WTC11 (cell line): ENCODE measurements around the gene RANBP9. TPM values are rescaled to one million over a fixed set of nuclear protein-coding genes. Genes with fewer than 3 reads are reported as not detected.

ENCODE experiments used
- ATF1 ChIP-seq: sonication (generic); formaldehyde crosslinking; IDR thresholded peaks from 2 replicates; pipeline ENCODE4 v1.8.1; 2023; ENCODE audit warnings: mild to moderate bottlenecking, moderate library complexity, missing genetic modification reagents
- ESRRA ChIP-seq: sonication (generic); formaldehyde crosslinking; IDR thresholded peaks from 2 replicates; pipeline ENCODE4 v1.8.1; 2022; ENCODE audit warnings: mild to moderate bottlenecking, missing genetic modification reagents, borderline replicate concordance
- KAT7 ChIP-seq: sonication (generic); formaldehyde crosslinking; IDR thresholded peaks from 2 replicates; pipeline ENCODE4 v1.8.1; 2023; ENCODE audit warnings: missing genetic modification reagents, mild to moderate bottlenecking, borderline replicate concordance
- NR2C2 ChIP-seq: sonication (generic); formaldehyde crosslinking; IDR thresholded peaks from 2 replicates; pipeline ENCODE4 v1.8.0; 2022; ENCODE audit warnings: mild to moderate bottlenecking, missing genetic modification reagents
- PRRX2 ChIP-seq: fragments of 250-450 bp; sonication (Bioruptor Pico); IDR thresholded peaks from 2 replicates; pipeline ENCODE4 v1.8.0; 2021; ENCODE audit warnings: mild to moderate bottlenecking
- RELA ChIP-seq: sonication (generic); formaldehyde crosslinking; IDR thresholded peaks from 2 replicates; pipeline ENCODE4 v1.8.1; 2022; ENCODE audit warnings: missing genetic modification reagents, mild to moderate bottlenecking, borderline replicate concordance
- SMAD3 ChIP-seq: sonication (generic); formaldehyde crosslinking; IDR thresholded peaks from 2 replicates; pipeline ENCODE4 v1.8.0; 2022; ENCODE audit warnings: missing genetic modification reagents, mild to moderate bottlenecking, borderline replicate concordance
- SOX15 ChIP-seq: fragments of 250-450 bp; sonication (Bioruptor Pico); IDR thresholded peaks from 2 replicates; pipeline ENCODE4 v1.9.0; 2021; ENCODE audit warnings: mild to moderate bottlenecking
- TCF7 ChIP-seq: sonication (generic); formaldehyde crosslinking; IDR thresholded peaks from 2 replicates; pipeline ENCODE4 v1.8.0; 2022; ENCODE audit warnings: mild to moderate bottlenecking, low read depth, missing genetic modification reagents, moderate library complexity
- TEAD1 ChIP-seq: sonication (generic); formaldehyde crosslinking; IDR thresholded peaks from 2 replicates; pipeline ENCODE4 v1.8.0; 2022; ENCODE audit warnings: mild to moderate bottlenecking, missing genetic modification reagents
- ZNF232 ChIP-seq: sonication (generic); formaldehyde crosslinking; IDR thresholded peaks from 2 replicates; pipeline ENCODE4 v1.8.0; 2022; ENCODE audit warnings: mild to moderate bottlenecking, missing genetic modification reagents
- ZNF317 ChIP-seq: sonication (generic); formaldehyde crosslinking; IDR thresholded peaks from 2 replicates; pipeline ENCODE4 v1.8.1; 2023; ENCODE audit warnings: low read depth, mild to moderate bottlenecking, moderate library complexity, missing genetic modification reagents, borderline replicate concordance
- ZNF416 ChIP-seq: fragments of 250-450 bp; sonication (Bioruptor Pico); IDR thresholded peaks from 2 replicates; pipeline ENCODE4 v1.9.0; 2021; ENCODE audit warnings: mild to moderate bottlenecking, inconsistent platforms
- total RNA-seq: library from RNA; stranded (reverse); gene quantifications from 3 replicates; pipeline ENCODE4 v1.2.3, GENCODE V29; 2021
- TF ChIP-seq, protein P1 (sequence below): sonication (generic); formaldehyde crosslinking; IDR thresholded peaks from 2 replicates; pipeline ENCODE4 v1.8.0; 2022; ENCODE audit warnings: mild to moderate bottlenecking, missing genetic modification reagents
- TF ChIP-seq, protein P2 (sequence below): fragments of 200-600 bp; IDR thresholded peaks from 2 replicates; pipeline ENCODE4 v1.8.0; 2022; ENCODE audit warnings: antibody characterized with exemption
- TF ChIP-seq, protein P3 (sequence below): sonication (generic); formaldehyde crosslinking; IDR thresholded peaks from 2 replicates; pipeline ENCODE4 v1.8.1; 2023; ENCODE audit warnings: mild to moderate bottlenecking, missing genetic modification reagents
- TF ChIP-seq, protein P4 (sequence below): sonication (generic); formaldehyde crosslinking; IDR thresholded peaks from 2 replicates; pipeline ENCODE4 v1.8.0; 2023; ENCODE audit warnings: mild to moderate bottlenecking, missing genetic modification reagents
- TF ChIP-seq, protein P5 (sequence below): sonication (generic); formaldehyde crosslinking; IDR thresholded peaks from 2 replicates; pipeline ENCODE4 v1.8.1; 2022; ENCODE audit warnings: missing genetic modification reagents, borderline replicate concordance
- TF ChIP-seq, protein P6 (sequence below): sonication (generic); formaldehyde crosslinking; IDR thresholded peaks from 2 replicates; pipeline ENCODE4 v1.8.1; 2022; ENCODE audit warnings: low read depth, missing genetic modification reagents, borderline replicate concordance
- TF ChIP-seq, protein P7 (sequence below): fragments of 250-450 bp; sonication (Bioruptor Pico); IDR thresholded peaks from 2 replicates; pipeline ENCODE4 v1.9.0; 2021; ENCODE audit warnings: moderate library complexity, mild to moderate bottlenecking, inconsistent platforms, borderline replicate concordance
- TF ChIP-seq, protein P8 (sequence below): fragments of 250-450 bp; sonication (Bioruptor Pico); IDR thresholded peaks from 2 replicates; pipeline ENCODE4 v1.9.0; 2021; ENCODE audit warnings: mild to moderate bottlenecking, borderline replicate concordance

Gene RANBP9
- total RNA-seq, 1 experiment from 2014 or later = 33.4 TPM

DNA sequence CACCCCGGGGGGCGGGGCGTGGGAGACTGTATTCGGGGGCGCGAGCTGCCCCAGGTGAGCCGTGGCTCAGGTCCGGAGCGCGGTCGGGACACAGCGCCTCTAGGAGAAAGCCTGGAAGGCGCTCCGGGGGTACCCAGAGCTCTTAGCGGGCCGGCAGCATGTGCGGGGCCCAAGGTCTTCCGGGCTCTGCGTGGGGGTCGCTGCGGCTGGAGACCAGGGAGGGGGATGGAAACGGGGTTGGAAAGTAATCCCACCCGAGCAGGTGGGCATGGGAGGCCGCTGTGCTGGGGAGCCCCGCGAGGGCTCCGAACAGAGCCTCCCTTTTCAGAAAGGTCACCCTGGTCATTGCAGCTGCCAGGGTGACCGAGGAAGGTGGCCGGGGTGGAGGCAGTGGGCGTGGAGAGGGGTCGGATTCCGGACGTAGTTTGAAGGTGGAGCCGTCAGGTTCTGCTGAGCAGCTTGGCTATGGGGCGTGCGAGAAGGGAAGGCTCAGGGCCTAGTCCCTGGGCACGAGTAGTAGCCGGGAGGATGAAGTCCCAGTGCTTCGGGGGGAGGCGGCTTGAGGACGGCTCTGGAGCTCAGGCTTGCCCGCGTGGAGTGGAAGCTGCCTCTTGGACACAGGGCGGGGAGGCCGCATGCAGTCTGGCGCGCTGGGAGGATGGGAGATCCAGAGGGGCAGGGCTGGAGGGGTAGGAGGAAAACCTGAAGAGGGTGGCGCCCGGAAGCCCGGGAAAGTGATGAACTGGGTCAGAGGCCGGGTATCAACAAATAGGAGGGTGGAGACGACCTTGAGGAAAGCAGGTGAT lies 136.9 kb downstream of the RANBP9 start, which contains the start of gene SIRT5 (continued):
- TF ChIP-seq, protein P1, sequence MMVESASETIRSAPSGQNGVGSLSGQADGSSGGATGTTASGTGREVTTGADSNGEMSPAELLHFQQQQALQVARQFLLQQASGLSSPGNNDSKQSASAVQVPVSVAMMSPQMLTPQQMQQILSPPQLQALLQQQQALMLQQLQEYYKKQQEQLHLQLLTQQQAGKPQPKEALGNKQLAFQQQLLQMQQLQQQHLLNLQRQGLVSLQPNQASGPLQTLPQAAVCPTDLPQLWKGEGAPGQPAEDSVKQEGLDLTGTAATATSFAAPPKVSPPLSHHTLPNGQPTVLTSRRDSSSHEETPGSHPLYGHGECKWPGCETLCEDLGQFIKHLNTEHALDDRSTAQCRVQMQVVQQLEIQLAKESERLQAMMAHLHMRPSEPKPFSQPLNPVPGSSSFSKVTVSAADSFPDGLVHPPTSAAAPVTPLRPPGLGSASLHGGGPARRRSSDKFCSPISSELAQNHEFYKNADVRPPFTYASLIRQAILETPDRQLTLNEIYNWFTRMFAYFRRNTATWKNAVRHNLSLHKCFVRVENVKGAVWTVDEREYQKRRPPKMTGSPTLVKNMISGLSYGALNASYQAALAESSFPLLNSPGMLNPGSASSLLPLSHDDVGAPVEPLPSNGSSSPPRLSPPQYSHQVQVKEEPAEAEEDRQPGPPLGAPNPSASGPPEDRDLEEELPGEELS = peak; percentile 72; the same call in 1 of the 2 replicates
- TF ChIP-seq ATF1 (CRISPR knock-in tag) (0 out of 2 replicates have a peak, but pooled peaks have one; percentile 40), KAT7 (CRISPR knock-in tag) (no peak), ZNF416 (no peak), SMAD3 (CRISPR knock-in tag) (no peak), NR2C2 (CRISPR knock-in tag) (no peak), ZNF317 (CRISPR knock-in tag) (no peak), TEAD1 (CRISPR knock-in tag) (0 out of 2 replicates have a peak, but pooled peaks have one; percentile 53), SOX15 (CRISPR knock-in tag) (no peak), RELA (no peak), PRRX2 (no peak), ESRRA (CRISPR knock-in tag) (no peak), ZNF232 (peak; percentile 34; the same call in 1 of the 2 replicates), TCF7 (CRISPR knock-in tag) (0 out of 2 replicates have a peak, but pooled peaks have one; percentile 60)
- TF ChIP-seq, protein P2, sequence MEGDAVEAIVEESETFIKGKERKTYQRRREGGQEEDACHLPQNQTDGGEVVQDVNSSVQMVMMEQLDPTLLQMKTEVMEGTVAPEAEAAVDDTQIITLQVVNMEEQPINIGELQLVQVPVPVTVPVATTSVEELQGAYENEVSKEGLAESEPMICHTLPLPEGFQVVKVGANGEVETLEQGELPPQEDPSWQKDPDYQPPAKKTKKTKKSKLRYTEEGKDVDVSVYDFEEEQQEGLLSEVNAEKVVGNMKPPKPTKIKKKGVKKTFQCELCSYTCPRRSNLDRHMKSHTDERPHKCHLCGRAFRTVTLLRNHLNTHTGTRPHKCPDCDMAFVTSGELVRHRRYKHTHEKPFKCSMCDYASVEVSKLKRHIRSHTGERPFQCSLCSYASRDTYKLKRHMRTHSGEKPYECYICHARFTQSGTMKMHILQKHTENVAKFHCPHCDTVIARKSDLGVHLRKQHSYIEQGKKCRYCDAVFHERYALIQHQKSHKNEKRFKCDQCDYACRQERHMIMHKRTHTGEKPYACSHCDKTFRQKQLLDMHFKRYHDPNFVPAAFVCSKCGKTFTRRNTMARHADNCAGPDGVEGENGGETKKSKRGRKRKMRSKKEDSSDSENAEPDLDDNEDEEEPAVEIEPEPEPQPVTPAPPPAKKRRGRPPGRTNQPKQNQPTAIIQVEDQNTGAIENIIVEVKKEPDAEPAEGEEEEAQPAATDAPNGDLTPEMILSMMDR = no peak
- TF ChIP-seq, protein P3, sequence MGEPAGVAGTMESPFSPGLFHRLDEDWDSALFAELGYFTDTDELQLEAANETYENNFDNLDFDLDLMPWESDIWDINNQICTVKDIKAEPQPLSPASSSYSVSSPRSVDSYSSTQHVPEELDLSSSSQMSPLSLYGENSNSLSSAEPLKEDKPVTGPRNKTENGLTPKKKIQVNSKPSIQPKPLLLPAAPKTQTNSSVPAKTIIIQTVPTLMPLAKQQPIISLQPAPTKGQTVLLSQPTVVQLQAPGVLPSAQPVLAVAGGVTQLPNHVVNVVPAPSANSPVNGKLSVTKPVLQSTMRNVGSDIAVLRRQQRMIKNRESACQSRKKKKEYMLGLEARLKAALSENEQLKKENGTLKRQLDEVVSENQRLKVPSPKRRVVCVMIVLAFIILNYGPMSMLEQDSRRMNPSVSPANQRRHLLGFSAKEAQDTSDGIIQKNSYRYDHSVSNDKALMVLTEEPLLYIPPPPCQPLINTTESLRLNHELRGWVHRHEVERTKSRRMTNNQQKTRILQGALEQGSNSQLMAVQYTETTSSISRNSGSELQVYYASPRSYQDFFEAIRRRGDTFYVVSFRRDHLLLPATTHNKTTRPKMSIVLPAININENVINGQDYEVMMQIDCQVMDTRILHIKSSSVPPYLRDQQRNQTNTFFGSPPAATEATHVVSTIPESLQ (CRISPR knock-in tag) = no peak
- TF ChIP-seq, protein P4, sequence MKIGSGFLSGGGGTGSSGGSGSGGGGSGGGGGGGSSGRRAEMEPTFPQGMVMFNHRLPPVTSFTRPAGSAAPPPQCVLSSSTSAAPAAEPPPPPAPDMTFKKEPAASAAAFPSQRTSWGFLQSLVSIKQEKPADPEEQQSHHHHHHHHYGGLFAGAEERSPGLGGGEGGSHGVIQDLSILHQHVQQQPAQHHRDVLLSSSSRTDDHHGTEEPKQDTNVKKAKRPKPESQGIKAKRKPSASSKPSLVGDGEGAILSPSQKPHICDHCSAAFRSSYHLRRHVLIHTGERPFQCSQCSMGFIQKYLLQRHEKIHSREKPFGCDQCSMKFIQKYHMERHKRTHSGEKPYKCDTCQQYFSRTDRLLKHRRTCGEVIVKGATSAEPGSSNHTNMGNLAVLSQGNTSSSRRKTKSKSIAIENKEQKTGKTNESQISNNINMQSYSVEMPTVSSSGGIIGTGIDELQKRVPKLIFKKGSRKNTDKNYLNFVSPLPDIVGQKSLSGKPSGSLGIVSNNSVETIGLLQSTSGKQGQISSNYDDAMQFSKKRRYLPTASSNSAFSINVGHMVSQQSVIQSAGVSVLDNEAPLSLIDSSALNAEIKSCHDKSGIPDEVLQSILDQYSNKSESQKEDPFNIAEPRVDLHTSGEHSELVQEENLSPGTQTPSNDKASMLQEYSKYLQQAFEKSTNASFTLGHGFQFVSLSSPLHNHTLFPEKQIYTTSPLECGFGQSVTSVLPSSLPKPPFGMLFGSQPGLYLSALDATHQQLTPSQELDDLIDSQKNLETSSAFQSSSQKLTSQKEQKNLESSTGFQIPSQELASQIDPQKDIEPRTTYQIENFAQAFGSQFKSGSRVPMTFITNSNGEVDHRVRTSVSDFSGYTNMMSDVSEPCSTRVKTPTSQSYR (CRISPR knock-in tag) = no peak
- TF ChIP-seq, protein P5, sequence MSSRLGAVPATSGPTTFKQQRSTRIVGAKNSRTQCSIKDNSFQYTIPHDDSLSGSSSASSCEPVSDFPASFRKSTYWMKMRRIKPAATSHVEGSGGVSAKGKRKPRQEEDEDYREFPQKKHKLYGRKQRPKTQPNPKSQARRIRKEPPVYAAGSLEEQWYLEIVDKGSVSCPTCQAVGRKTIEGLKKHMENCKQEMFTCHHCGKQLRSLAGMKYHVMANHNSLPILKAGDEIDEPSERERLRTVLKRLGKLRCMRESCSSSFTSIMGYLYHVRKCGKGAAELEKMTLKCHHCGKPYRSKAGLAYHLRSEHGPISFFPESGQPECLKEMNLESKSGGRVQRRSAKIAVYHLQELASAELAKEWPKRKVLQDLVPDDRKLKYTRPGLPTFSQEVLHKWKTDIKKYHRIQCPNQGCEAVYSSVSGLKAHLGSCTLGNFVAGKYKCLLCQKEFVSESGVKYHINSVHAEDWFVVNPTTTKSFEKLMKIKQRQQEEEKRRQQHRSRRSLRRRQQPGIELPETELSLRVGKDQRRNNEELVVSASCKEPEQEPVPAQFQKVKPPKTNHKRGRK = no peak
- TF ChIP-seq, protein P6, sequence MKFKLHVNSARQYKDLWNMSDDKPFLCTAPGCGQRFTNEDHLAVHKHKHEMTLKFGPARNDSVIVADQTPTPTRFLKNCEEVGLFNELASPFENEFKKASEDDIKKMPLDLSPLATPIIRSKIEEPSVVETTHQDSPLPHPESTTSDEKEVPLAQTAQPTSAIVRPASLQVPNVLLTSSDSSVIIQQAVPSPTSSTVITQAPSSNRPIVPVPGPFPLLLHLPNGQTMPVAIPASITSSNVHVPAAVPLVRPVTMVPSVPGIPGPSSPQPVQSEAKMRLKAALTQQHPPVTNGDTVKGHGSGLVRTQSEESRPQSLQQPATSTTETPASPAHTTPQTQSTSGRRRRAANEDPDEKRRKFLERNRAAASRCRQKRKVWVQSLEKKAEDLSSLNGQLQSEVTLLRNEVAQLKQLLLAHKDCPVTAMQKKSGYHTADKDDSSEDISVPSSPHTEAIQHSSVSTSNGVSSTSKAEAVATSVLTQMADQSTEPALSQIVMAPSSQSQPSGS (CRISPR knock-in tag) = no peak
- TF ChIP-seq, protein P7, sequence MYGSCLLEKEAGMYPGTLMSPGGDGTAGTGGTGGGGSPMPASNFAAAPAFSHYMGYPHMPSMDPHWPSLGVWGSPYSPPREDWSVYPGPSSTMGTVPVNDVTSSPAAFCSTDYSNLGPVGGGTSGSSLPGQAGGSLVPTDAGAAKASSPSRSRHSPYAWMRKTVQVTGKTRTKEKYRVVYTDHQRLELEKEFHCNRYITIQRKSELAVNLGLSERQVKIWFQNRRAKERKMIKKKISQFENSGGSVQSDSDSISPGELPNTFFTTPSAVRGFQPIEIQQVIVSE (CRISPR knock-in tag) = no peak
- TF ChIP-seq, protein P8, sequence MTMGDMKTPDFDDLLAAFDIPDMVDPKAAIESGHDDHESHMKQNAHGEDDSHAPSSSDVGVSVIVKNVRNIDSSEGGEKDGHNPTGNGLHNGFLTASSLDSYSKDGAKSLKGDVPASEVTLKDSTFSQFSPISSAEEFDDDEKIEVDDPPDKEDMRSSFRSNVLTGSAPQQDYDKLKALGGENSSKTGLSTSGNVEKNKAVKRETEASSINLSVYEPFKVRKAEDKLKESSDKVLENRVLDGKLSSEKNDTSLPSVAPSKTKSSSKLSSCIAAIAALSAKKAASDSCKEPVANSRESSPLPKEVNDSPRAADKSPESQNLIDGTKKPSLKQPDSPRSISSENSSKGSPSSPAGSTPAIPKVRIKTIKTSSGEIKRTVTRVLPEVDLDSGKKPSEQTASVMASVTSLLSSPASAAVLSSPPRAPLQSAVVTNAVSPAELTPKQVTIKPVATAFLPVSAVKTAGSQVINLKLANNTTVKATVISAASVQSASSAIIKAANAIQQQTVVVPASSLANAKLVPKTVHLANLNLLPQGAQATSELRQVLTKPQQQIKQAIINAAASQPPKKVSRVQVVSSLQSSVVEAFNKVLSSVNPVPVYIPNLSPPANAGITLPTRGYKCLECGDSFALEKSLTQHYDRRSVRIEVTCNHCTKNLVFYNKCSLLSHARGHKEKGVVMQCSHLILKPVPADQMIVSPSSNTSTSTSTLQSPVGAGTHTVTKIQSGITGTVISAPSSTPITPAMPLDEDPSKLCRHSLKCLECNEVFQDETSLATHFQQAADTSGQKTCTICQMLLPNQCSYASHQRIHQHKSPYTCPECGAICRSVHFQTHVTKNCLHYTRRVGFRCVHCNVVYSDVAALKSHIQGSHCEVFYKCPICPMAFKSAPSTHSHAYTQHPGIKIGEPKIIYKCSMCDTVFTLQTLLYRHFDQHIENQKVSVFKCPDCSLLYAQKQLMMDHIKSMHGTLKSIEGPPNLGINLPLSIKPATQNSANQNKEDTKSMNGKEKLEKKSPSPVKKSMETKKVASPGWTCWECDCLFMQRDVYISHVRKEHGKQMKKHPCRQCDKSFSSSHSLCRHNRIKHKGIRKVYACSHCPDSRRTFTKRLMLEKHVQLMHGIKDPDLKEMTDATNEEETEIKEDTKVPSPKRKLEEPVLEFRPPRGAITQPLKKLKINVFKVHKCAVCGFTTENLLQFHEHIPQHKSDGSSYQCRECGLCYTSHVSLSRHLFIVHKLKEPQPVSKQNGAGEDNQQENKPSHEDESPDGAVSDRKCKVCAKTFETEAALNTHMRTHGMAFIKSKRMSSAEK (CRISPR knock-in tag) = no peak
